Measurements from ENCODE around the gene CCR3. TPM values are rescaled to one million over a fixed set of nuclear protein-coding genes. Genes with fewer than 3 reads are reported as not detected.

The CCR3 gene
- total RNA-seq, 1 experiment from 2014 or later, result 0.29 TPM

- DNase-seq (ENCODE audit: low read depth in 1 of 2, low spot score in 2 of 2), result no peak
- Histone ChIP-seq H3K4me3 (no peak overlapping the region), H3K36me3 (no peaks in the 10 kb centered on the region), H3K27ac (no peak overlapping the region), H3K27me3 (replicated peaks) (no peaks in the 10 kb centered on the region), H3K9me3 (replicated peaks) (no peaks in the 10 kb centered on the region), H3K4me1 (replicated peaks) (no peaks in the 10 kb centered on the region)
Measured at GRCh38 chr3:46286947-46287565, 44.8 kb downstream of the CCR3 start.

GRCh38 chr3:46289551-46289950 lies 47.3 kb downstream of the CCR3 start:
- Histone ChIP-seq H3K4me3 (no peak overlapping the region), H3K4me1 (replicated peaks) (no peaks in the 10 kb centered on the region), H3K9me3 (replicated peaks) (no peaks in the 10 kb centered on the region), H3K27me3 (replicated peaks) (no peaks in the 10 kb centered on the region), H3K36me3 (no peaks in the 10 kb centered on the region), H3K27ac (no peak overlapping the region)
- no peak for DNase-seq (ENCODE audit: low read depth in 1 of 2, low spot score in 2 of 2)

GRCh38 chr3:46289966-46290365 lies 47.7 kb downstream of the CCR3 start:
- H3K4me3 ChIP-seq, result no peak overlapping the region
- no peak overlapping the region for H3K27ac ChIP-seq
- DNase-seq (ENCODE audit: low read depth in 1 of 2, low spot score in 2 of 2), result no peak
- H3K27me3 ChIP-seq (replicated peaks), result no peaks in the 10 kb centered on the region
- no peaks in the 10 kb centered on the region for H3K36me3 ChIP-seq
- no peaks in the 10 kb centered on the region for H3K9me3 ChIP-seq (replicated peaks)
- H3K4me1 ChIP-seq (replicated peaks), result no peaks in the 10 kb centered on the region

GRCh38 chr3:46291046-46291445 lies 48.8 kb downstream of the CCR3 start:
- Histone ChIP-seq H3K9me3 (replicated peaks) (no peaks in the 10 kb centered on the region), H3K36me3 (no peaks in the 10 kb centered on the region), H3K4me3 (no peak overlapping the region), H3K27me3 (replicated peaks) (no peaks in the 10 kb centered on the region), H3K27ac (no peak overlapping the region), H3K4me1 (replicated peaks) (no peaks in the 10 kb centered on the region)
- no peak for DNase-seq (ENCODE audit: low read depth in 1 of 2, low spot score in 2 of 2)

GRCh38 chr3:46293035-46293724 lies 50.9 kb downstream of the CCR3 start:
- H3K9me3 ChIP-seq (replicated peaks), result no peaks in the 10 kb centered on the region
- no peaks in the 10 kb centered on the region for H3K27me3 ChIP-seq (replicated peaks)
- H3K4me3 ChIP-seq, result no peak overlapping the region
- H3K36me3 ChIP-seq, result no peaks in the 10 kb centered on the region
- DNase-seq (ENCODE audit: low read depth in 1 of 2, low spot score in 2 of 2), result no peak
- H3K27ac ChIP-seq, result no peak overlapping the region
- no peaks in the 10 kb centered on the region for H3K4me1 ChIP-seq (replicated peaks)

GRCh38 chr3:46293991-46294833 lies 52.0 kb downstream of the CCR3 start:
- H3K27ac ChIP-seq, result no peak overlapping the region
- no peaks in the 10 kb centered on the region for H3K27me3 ChIP-seq (replicated peaks)
- no peak for DNase-seq (ENCODE audit: low read depth in 1 of 2, low spot score in 2 of 2)
- no peaks in the 10 kb centered on the region for H3K36me3 ChIP-seq
- H3K4me3 ChIP-seq, result no peak overlapping the region
- H3K9me3 ChIP-seq (replicated peaks), result no peaks in the 10 kb centered on the region
- H3K4me1 ChIP-seq (replicated peaks), result no peaks in the 10 kb centered on the region

GRCh38 chr3:46296826-46297225 lies 54.6 kb downstream of the CCR3 start:
- no peak overlapping the region for H3K4me3 ChIP-seq
- H3K27me3 ChIP-seq (replicated peaks), result no peaks in the 10 kb centered on the region
- H3K36me3 ChIP-seq, result no peaks in the 10 kb centered on the region
- no peak overlapping the region for H3K27ac ChIP-seq
- no peaks in the 10 kb centered on the region for H3K9me3 ChIP-seq (replicated peaks)
- no peak for DNase-seq (ENCODE audit: low read depth in 1 of 2, low spot score in 2 of 2)
- H3K4me1 ChIP-seq (replicated peaks), result no peaks in the 10 kb centered on the region

- no peak overlapping the region for H3K4me3 ChIP-seq
- no peaks in the 10 kb centered on the region for H3K9me3 ChIP-seq (replicated peaks)
- no peaks in the 10 kb centered on the region for H3K36me3 ChIP-seq
- H3K27me3 ChIP-seq (replicated peaks), result no peaks in the 10 kb centered on the region
- no peak overlapping the region for H3K27ac ChIP-seq
- DNase-seq (ENCODE audit: low read depth in 1 of 2, low spot score in 2 of 2), result no peak
- H3K4me1 ChIP-seq (replicated peaks), result no peaks in the 10 kb centered on the region
Measured at GRCh38 chr3:46297658-46298423, 55.6 kb downstream of the CCR3 start.

- no peaks in the 10 kb centered on the region for H3K9me3 ChIP-seq (replicated peaks)
Measured at GRCh38 chr3:46298871-46299607, 56.8 kb downstream of the CCR3 start.

GRCh38 chr3:46299608-46300460 lies 57.6 kb downstream of the CCR3 start:
- H3K4me1 ChIP-seq (replicated peaks), result no peaks in the 10 kb centered on the region
- H3K27ac ChIP-seq, result no peak overlapping the region
- no peaks in the 10 kb centered on the region for H3K9me3 ChIP-seq (replicated peaks)

More at GRCh38 chr3:46298871-46299607, 56.8 kb downstream of the CCR3 start:
- Histone ChIP-seq H3K4me1 (replicated peaks) (no peaks in the 10 kb centered on the region), H3K4me3 (no peak overlapping the region), H3K36me3 (no peaks in the 10 kb centered on the region), H3K27ac (no peak overlapping the region), H3K27me3 (replicated peaks) (no peaks in the 10 kb centered on the region)
- DNase-seq (ENCODE audit: low read depth in 1 of 2, low spot score in 2 of 2), result no peak

GRCh38 chr3:46300461-46300789 lies 58.2 kb downstream of the CCR3 start:
- Histone ChIP-seq H3K27me3 (replicated peaks) (no peaks in the 10 kb centered on the region), H3K9me3 (replicated peaks) (no peaks in the 10 kb centered on the region), H3K36me3 (no peaks in the 10 kb centered on the region), H3K4me1 (replicated peaks) (no peaks in the 10 kb centered on the region), H3K27ac (no peak overlapping the region), H3K4me3 (no peak overlapping the region)
- no peak for DNase-seq (ENCODE audit: low read depth in 1 of 2, low spot score in 2 of 2)

More at GRCh38 chr3:46299608-46300460, 57.6 kb downstream of the CCR3 start:
- no peaks in the 10 kb centered on the region for H3K27me3 ChIP-seq (replicated peaks)
- no peaks in the 10 kb centered on the region for H3K36me3 ChIP-seq
- DNase-seq (ENCODE audit: low read depth in 1 of 2, low spot score in 2 of 2), result no peak
- no peak overlapping the region for H3K4me3 ChIP-seq

- no peak for DNase-seq (ENCODE audit: low read depth in 1 of 2, low spot score in 2 of 2)
Measured at GRCh38 chr3:46301122-46301835, 59.0 kb downstream of the CCR3 start.

More at GRCh38 chr3:46301122-46301835, 59.0 kb downstream of the CCR3 start:
- H3K4me3 ChIP-seq, result no peak overlapping the region
- no peaks in the 10 kb centered on the region for H3K4me1 ChIP-seq (replicated peaks)
- no peaks in the 10 kb centered on the region for H3K9me3 ChIP-seq (replicated peaks)
- H3K27me3 ChIP-seq (replicated peaks), result no peaks in the 10 kb centered on the region
- H3K27ac ChIP-seq, result no peak overlapping the region
- H3K36me3 ChIP-seq, result no peaks in the 10 kb centered on the region
